Keratinocyte (primary cell): ENCODE measurements around the gene DIDO1. TPM values are rescaled to one million over a fixed set of nuclear protein-coding genes. Genes with fewer than 3 reads are reported as not detected.

Experiments used
- DNase-seq: peaks from one replicate; pipeline ENCODE4 v3.0.0-alpha.2; 2011; ENCODE audit warnings: low read depth, missing footprints, low spot score
- FAIRE-seq: peaks from 2 replicates; lab custom pipeline; 2011; peaks lifted over from hg19 to GRCh38; lab: Jason Lieb, UNC
- H2AFZ ChIP-seq: 2 replicates; pipeline ENCODE4 v1.6.0; 2012; ENCODE audit warnings: low read length, control low read depth, inconsistent platforms; ENCODE audit not compliant: control insufficient read depth
- H3K27ac ChIP-seq: 2 replicates; pipeline ENCODE4 v1.5.1; 2011; ENCODE audit warnings: low read length; ENCODE audit not compliant: control insufficient read depth, insufficient read depth
- H3K27me3 ChIP-seq: 3 replicates; pipeline ENCODE4 v1.6.0; 2011; ENCODE audit warnings: low read length; ENCODE audit not compliant: control insufficient read depth, insufficient read depth; ENCODE audit errors: extremely low read depth
- H3K36me3 ChIP-seq, 2 experiments: 2 replicates in 1 of 2; 3 replicates in 1 of 2; pipeline ENCODE4 v1.5.1; 2011; ENCODE audit warnings: low read length in 2 of 2, mild to moderate bottlenecking in 1 of 2; ENCODE audit not compliant: control insufficient read depth in 2 of 2, insufficient read depth in 2 of 2; ENCODE audit errors: extremely low read depth in 1 of 2
- H3K4me1 ChIP-seq: 3 replicates; pipeline ENCODE4 v1.5.1; 2011; ENCODE audit warnings: low read length; ENCODE audit not compliant: control insufficient read depth, insufficient read depth; ENCODE audit errors: extremely low read depth
- H3K4me2 ChIP-seq: 3 replicates; pipeline ENCODE4 v1.6.0; 2011; ENCODE audit warnings: low read depth, low read length; ENCODE audit not compliant: control insufficient read depth, insufficient read depth; ENCODE audit errors: extremely low read depth
- H3K4me3 ChIP-seq, 3 experiments: fragments of 200-600 bp in 1 of 3; sonication (generic) in 1 of 3; 2 replicates in 2 of 3; 3 replicates in 1 of 3; pipeline ENCODE4 v1.5.1; 2011 to 2016; ENCODE audit warnings: low read length in 3 of 3, mild to moderate bottlenecking in 3 of 3, control low read depth in 2 of 3, inconsistent platforms in 1 of 3, low read depth in 1 of 3, mixed read lengths in 1 of 3, mixed run types in 1 of 3, moderate library complexity in 1 of 3; ENCODE audit not compliant: control insufficient read depth in 2 of 3, insufficient read depth in 2 of 3; ENCODE audit errors: extremely low read depth in 1 of 3
- H3K79me2 ChIP-seq: 2 replicates; pipeline ENCODE4 v1.6.0; 2012; ENCODE audit warnings: low read length; ENCODE audit not compliant: control insufficient read depth, insufficient read depth
- H3K9ac ChIP-seq: 3 replicates; pipeline ENCODE4 v1.6.0; 2011; ENCODE audit warnings: low read length; ENCODE audit not compliant: control insufficient read depth, insufficient read depth; ENCODE audit errors: extremely low read depth
- H3K9me1 ChIP-seq: 3 replicates; pipeline ENCODE4 v1.6.0; 2011; ENCODE audit warnings: low read length; ENCODE audit not compliant: control insufficient read depth, insufficient read depth; ENCODE audit errors: extremely low read depth
- H3K9me3 ChIP-seq: 2 replicates; pipeline ENCODE4 v1.5.1; 2012; ENCODE audit warnings: low read depth, low read length; ENCODE audit not compliant: control insufficient read depth
- H4K20me1 ChIP-seq: 3 replicates; pipeline ENCODE4 v1.6.0; 2011; ENCODE audit warnings: low read length; ENCODE audit not compliant: control insufficient read depth, insufficient read depth; ENCODE audit errors: extremely low read depth
- CTCF ChIP-seq, 3 experiments: IDR thresholded peaks in 1 of 3; conservative IDR thresholded peaks in 1 of 3; optimal IDR thresholded peaks in 1 of 3; 2 replicates in 2 of 3; 3 replicates in 1 of 3; pipeline versions ENCODE3 to v1.5.1; 2011; ENCODE audit warnings: low read length in 3 of 3, mild to moderate bottlenecking in 3 of 3, moderate library complexity in 2 of 3, control low read depth in 1 of 3, inconsistent platforms in 1 of 3; ENCODE audit not compliant: insufficient read depth in 2 of 3; ENCODE audit errors: extremely low read depth in 1 of 3
- EZH2 ChIP-seq: IDR thresholded peaks from one replicate; pipeline ENCODE4 v1.6.1; 2012; ENCODE audit warnings: inconsistent platforms, mild to moderate bottlenecking, low read length, moderate library complexity
- dilution Hi-C: fragments of 300-500 bp; cut with MboI; formaldehyde crosslinking; loops from one replicate; pipeline ENCODE4 v1.7.0; 2020; ENCODE audit warnings: low sequenced_read_pairs; ENCODE audit not compliant: extremely low pct_ligation_motif_present
- polyA plus RNA-seq, 5 experiments: library from polyadenylated mRNA; depleted of rRNA in 3 of 5; stranded (reverse) in 3 of 5; stranded (forward) in 1 of 5; unstranded in 1 of 5; fragments of >200 nt; gene quantifications; 1 replicate in 1 of 5; 2 replicates in 3 of 5; 3 replicates in 1 of 5; pipeline versions ENCODE4 v1.2.1 to v1.2.3, GENCODE V29; 2011 to 2012; ENCODE audit warnings: missing spikeins in 2 of 5, low read depth in 1 of 5, low replicate concordance in 1 of 5

The DIDO1 gene
- polyA plus RNA-seq, 1 donor (not counting 4 experiments of a cell fraction or from before 2014, with no cell fraction given) = 14.2 TPM

DNA sequence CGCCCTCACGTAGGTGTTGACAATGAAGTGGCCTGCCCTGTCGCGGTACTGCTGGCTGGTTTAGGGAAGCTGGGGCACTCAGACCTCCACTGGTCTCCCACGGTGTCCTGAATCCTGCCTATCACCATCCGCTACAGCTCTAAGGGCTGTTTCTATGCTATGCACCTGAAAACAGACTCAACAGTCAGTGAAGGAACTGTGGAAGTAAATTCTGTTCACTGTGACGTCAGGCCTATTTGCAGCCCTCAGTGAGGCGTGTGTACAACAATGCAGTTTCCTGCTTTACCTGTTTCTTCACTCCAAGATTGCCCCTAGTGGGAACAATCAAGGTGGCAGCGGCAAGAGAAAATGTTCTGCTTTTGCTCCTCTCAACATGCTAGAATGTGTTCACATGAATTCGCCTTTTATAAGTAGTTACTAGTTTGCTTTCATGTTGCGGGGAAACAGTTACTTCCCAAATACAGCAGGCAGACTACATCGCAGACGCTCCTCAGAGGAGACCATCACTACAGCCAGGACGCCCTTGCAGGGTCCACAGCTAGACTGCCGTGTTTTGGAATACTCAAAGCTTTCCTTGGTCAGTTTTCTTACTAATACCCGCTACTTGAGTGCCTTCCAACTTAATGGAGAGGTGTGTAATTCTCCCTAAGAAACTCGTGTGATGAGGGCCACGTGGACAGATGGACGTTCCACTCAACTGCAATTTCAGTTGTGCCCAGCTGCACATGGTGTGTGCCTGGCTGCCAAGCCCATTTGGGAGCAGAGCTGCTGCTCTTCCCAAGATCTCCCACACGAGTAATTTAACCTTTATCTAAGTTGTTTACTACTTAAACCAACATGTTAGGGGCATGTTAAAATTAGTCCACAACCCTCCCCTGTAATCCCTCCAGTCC is 25.4 kb downstream of the DIDO1 start:
- Histone ChIP-seq H3K9me1 (no peaks in the 10 kb centered on the region), H3K4me2 (peak overlapping the region; percentile 38), H4K20me1 (peaks cover 9% of the 10 kb centered on the region), H3K27ac (peak overlapping the region; percentile 45), H3K4me1 (peaks cover 43% of the 10 kb centered on the region), H3K4me3 (no peak overlapping the region), H3K9me3 (no peaks in the 10 kb centered on the region), H3K27me3 (no peaks in the 10 kb centered on the region), H2AFZ (no peak overlapping the region), H3K79me2 (peaks cover 4% of the 10 kb centered on the region), H3K36me3 (peaks cover 27 to 40% of the 10 kb centered on the region in 2 experiments), H3K9ac (no peak overlapping the region)
- TF ChIP-seq CTCF (optimal IDR thresholded peaks at IDR 0.05 in 1 of 3, IDR thresholded peaks at IDR 0.05 in 1 of 3, conservative IDR thresholded peaks at IDR 0.05 in 1 of 3; ENCODE audit: extremely low read depth in 1 of 3, insufficient read depth in 2 of 3, low read length in 3 of 3) = peak; percentile 46 to 59 (median 47)
- TF ChIP-seq EZH2 = no peak
- dilution Hi-C loops = no loop called here
- no peak for FAIRE-seq
- peak; percentile 23 for DNase-seq

DNA sequence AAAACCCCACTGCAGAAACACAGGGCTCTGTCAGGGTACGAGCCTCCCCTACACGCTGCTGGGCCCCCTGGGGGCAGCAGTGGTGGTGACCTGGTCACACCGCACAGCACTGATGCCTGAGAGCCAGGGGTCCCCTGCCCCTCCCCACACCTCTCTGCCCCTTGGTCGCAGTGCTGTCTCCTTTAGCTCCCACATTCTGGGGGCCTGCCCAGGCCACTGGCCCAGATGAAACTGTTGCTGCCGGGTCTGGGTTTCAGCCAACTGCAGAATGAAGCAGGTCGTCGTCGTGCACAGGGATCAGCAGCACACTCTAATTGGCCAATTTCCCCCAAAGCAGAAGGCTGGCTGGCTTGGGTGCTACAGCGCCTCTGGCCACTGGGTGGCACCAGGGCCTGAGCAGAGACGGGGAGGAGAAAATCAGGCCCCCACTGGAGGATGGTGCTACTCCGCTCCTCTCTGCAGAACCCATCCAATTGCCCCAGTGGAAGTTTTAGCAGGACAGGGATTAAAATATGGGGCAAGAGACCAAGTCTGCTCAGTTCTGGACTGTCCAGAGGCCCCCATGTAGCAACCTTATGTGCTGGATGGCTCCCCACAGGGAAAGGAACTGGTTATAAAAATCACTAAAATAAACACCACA is 26.1 kb downstream of the DIDO1 start:
- DNase-seq (no peak), FAIRE-seq (no peak)
- H2AFZ ChIP-seq = no peak overlapping the region

More for the DNA sequence above, 26.1 kb downstream of the DIDO1 start:
- Histone ChIP-seq H3K27ac (peak overlapping the region; percentile 45), H4K20me1 (peaks cover 7% of the 10 kb centered on the region), H3K27me3 (no peaks in the 10 kb centered on the region), H3K4me1 (peaks cover 43% of the 10 kb centered on the region), H3K79me2 (no peaks in the 10 kb centered on the region), H3K4me3 (no peak overlapping the region), H3K9me3 (no peaks in the 10 kb centered on the region), H3K9ac (no peak overlapping the region), H3K4me2 (peak overlapping the region; percentile 48), H3K9me1 (no peaks in the 10 kb centered on the region), H3K36me3 (peaks cover 23 to 33% of the 10 kb centered on the region in 2 experiments)
- TF ChIP-seq CTCF (optimal IDR thresholded peaks at IDR 0.05 in 1 of 3, IDR thresholded peaks at IDR 0.05 in 1 of 3, conservative IDR thresholded peaks at IDR 0.05 in 1 of 3; ENCODE audit: extremely low read depth in 1 of 3, insufficient read depth in 2 of 3, low read length in 3 of 3) (peak; percentile 82 to 92 (median 90)), EZH2 (no peak)
- dilution Hi-C loops = no loop called here
